Neutrophil (primary cell): ENCODE measurements around the gene SOX4.
"Not testable (repeated sequence)": the region's sequence is repeated elsewhere in the genome, so short reads cannot be mapped to it uniquely, and the experiment has no call there.

Experiments
- H3K27ac ChIP-seq: fragments of 200-600 bp; sonication (generic); 2 replicates; pipeline ENCODE4 v1.5.1; 2016; ENCODE audit warnings: mild to moderate bottlenecking, moderate library complexity
- H3K27me3 ChIP-seq: fragments of 200-600 bp; sonication (generic); 2 replicates; pipeline ENCODE4 v1.6.0; 2016; ENCODE audit warnings: mild to moderate bottlenecking
- H3K36me3 ChIP-seq: fragments of 200-600 bp; sonication (generic); 2 replicates; pipeline ENCODE4 v1.5.1; 2017
- H3K4me1 ChIP-seq, 2 experiments: fragments of 200-600 bp in 1 of 2; sonication (generic) in 1 of 2; 1 replicate in 1 of 2; 2 replicates in 1 of 2; pipeline versions ENCODE4 v1.5.1 to v1.6.1; 2013 to 2016; ENCODE audit warnings: low read depth in 1 of 2, low read length in 1 of 2, mild to moderate bottlenecking in 1 of 2, moderate library complexity in 1 of 2; ENCODE audit not compliant: control insufficient read depth in 1 of 2, insufficient read depth in 1 of 2
- H3K4me3 ChIP-seq, 2 experiments: fragments of 200-600 bp in 1 of 2; sonication (generic) in 1 of 2; 1 replicate in 1 of 2; 2 replicates in 1 of 2; pipeline ENCODE4 v1.5.1; 2013 to 2016; ENCODE audit warnings: low read depth in 1 of 2, low read length in 1 of 2, mild to moderate bottlenecking in 1 of 2, moderate library complexity in 1 of 2
- H3K9me3 ChIP-seq: fragments of 200-600 bp; sonication (generic); 2 replicates; pipeline ENCODE4 v1.5.1; 2016
- CTCF ChIP-seq: fragments of 200-600 bp; sonication (generic); IDR thresholded peaks from 2 replicates; pipeline ENCODE4 v1.5.1; 2016; ENCODE audit warnings: antibody characterized with exemption

Gene SOX4

GRCh38 chr6:21593412-21593926 lies at the start of gene SOX4:
SOX4 (plus strand) TSS chr6:21593751; CDS start chr6:21594535, 784 bp downstream.
- TF ChIP-seq CTCF: no peak
- H3K9me3 ChIP-seq: no peaks in the 10 kb centered on the region
- peak within 1 kb of the TSS; percentile 66 to 70 for H3K4me3 ChIP-seq
- peak within 1 kb of the TSS; percentile 36 for H3K27ac ChIP-seq
- H3K27me3 ChIP-seq: peaks cover 92% of the 10 kb centered on the region
- peaks cover 37 to 50% of the 10 kb centered on the region in 2 experiments for H3K4me1 ChIP-seq
- no peaks in the 10 kb centered on the region for H3K36me3 ChIP-seq

GRCh38 chr6:21552286-21552685 lies 41.3 kb upstream of the SOX4 start:
- H3K27me3 ChIP-seq, H3K4me3 ChIP-seq, H3K4me1 ChIP-seq, H3K27ac ChIP-seq, H3K36me3 ChIP-seq, H3K9me3 ChIP-seq: not testable (repeated sequence)

- Histone ChIP-seq H3K36me3 (no peaks in the 10 kb centered on the region), H3K4me3 (no peak overlapping the region)
- no peak for TF ChIP-seq CTCF
Observed at GRCh38 chr6:21554286-21554685, 39.3 kb upstream of the SOX4 start.

GRCh38 chr6:21555197-21555596 lies 38.4 kb upstream of the SOX4 start:
- no peaks in the 10 kb centered on the region for H3K4me1 ChIP-seq
- no peaks in the 10 kb centered on the region for H3K36me3 ChIP-seq
- TF ChIP-seq CTCF: no peak
- no peak overlapping the region for H3K27ac ChIP-seq
- H3K4me3 ChIP-seq: no peak overlapping the region
- no peaks in the 10 kb centered on the region for H3K9me3 ChIP-seq
- no peaks in the 10 kb centered on the region for H3K27me3 ChIP-seq

More at GRCh38 chr6:21554286-21554685, 39.3 kb upstream of the SOX4 start:
- H3K27me3 ChIP-seq: no peaks in the 10 kb centered on the region
- H3K4me1 ChIP-seq: no peaks in the 10 kb centered on the region
- peaks cover 2% of the 10 kb centered on the region for H3K9me3 ChIP-seq
- no peak overlapping the region for H3K27ac ChIP-seq

- Histone ChIP-seq H3K9me3 (no peaks in the 10 kb centered on the region), H3K4me1 (no peaks in the 10 kb centered on the region), H3K36me3 (no peaks in the 10 kb centered on the region), H3K27ac (no peak overlapping the region), H3K27me3 (no peaks in the 10 kb centered on the region), H3K4me3 (no peak overlapping the region)
- TF ChIP-seq CTCF: no peak
Observed at GRCh38 chr6:21556511-21556910, 37.0 kb upstream of the SOX4 start.

GRCh38 chr6:21556968-21557721 lies 36.4 kb upstream of the SOX4 start:
- H3K36me3 ChIP-seq: no peaks in the 10 kb centered on the region
- no peak overlapping the region for H3K4me3 ChIP-seq
- H3K27ac ChIP-seq: no peak overlapping the region
- no peaks in the 10 kb centered on the region for H3K27me3 ChIP-seq
- TF ChIP-seq CTCF: no peak
- no peaks in the 10 kb centered on the region for H3K9me3 ChIP-seq
- H3K4me1 ChIP-seq: no peaks in the 10 kb centered on the region
